ENCODE results near the gene TMEM147.

Gene TMEM147

DNA sequence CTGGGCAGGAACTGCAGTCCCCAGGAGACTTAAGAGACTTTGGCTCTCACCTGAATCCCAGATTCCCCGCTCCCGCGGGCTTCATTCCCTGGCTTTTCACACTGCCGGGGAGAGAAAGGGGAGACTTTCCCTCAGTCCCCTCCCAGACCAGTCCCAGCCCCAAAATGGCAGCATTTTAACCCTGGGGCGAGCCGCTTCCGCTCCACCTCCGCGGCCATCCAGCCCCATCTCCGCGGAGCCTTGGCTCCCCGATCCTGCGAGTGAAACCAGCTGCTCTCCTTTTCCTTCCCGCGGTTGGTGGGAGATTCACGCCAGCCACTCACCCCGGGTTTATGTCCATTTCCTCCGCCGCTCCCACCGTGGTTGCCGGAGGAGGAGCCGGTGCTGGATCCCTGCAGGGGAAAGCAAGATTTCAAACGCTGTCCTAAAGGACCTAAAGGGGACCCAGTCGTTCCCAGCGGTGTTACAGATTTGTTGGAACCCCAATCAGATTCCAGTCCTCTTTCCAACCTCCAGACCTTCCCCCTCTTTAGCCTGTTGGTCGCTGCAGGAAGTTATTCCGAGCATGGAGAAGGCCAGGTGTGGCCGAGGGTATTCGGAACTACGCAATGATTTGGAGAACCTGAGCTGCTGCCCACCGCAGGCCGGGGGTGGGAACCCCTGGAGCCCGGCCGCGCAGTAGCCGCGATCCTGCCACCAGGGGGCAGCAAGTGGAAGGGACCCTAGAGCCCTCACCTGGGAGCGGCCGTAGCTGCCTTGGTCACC, 35.4 kb upstream of the TMEM147 start:
- Histone ChIP-seq H3K27me3 (replicated peaks; ENCODE audit: control insufficient read depth, insufficient read depth, low read length) (no peaks in the 10 kb centered on the region; the same call in 1 of the 2 replicates), H3K4me3 (replicated peaks; ENCODE audit: low read depth, low read length) (peak overlapping the region; percentile 59), H3K36me3 (ENCODE audit: control insufficient read depth, insufficient read depth, low read length) (no peaks in the 10 kb centered on the region)
- peak; percentile 81 for DNase-seq (ENCODE audit: extremely low read depth, insufficient read length)
- TF ChIP-seq, protein P1, sequence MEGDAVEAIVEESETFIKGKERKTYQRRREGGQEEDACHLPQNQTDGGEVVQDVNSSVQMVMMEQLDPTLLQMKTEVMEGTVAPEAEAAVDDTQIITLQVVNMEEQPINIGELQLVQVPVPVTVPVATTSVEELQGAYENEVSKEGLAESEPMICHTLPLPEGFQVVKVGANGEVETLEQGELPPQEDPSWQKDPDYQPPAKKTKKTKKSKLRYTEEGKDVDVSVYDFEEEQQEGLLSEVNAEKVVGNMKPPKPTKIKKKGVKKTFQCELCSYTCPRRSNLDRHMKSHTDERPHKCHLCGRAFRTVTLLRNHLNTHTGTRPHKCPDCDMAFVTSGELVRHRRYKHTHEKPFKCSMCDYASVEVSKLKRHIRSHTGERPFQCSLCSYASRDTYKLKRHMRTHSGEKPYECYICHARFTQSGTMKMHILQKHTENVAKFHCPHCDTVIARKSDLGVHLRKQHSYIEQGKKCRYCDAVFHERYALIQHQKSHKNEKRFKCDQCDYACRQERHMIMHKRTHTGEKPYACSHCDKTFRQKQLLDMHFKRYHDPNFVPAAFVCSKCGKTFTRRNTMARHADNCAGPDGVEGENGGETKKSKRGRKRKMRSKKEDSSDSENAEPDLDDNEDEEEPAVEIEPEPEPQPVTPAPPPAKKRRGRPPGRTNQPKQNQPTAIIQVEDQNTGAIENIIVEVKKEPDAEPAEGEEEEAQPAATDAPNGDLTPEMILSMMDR (IDR thresholded peaks at IDR 0.05; ENCODE audit: insufficient read depth, low read length, poor library complexity, severe bottlenecking): peak; percentile 96

DNA sequence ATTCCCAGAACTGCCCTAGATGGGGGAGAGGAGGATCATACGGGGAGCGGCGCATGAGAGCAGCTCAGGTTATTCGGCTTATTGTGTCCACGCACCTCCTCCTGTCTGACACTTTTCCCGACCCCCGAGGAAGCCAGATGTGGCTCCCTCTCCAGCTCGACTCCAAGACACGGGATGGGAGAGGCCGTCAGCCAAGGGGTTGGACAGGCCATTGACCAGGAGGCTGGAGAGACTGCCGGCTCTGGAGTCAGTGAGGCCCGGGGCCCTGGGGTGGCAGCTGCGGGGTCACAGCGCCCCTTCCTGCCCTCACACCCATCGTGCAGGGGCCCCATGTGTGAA, 34.8 kb upstream of the TMEM147 start:
- TF ChIP-seq, protein P1 (IDR thresholded peaks at IDR 0.05; ENCODE audit: insufficient read depth, low read length, poor library complexity, severe bottlenecking): no peak
- no peak for DNase-seq (ENCODE audit: extremely low read depth, insufficient read length)
- no peaks in the 10 kb centered on the region; the same call in 1 of the 2 replicates for H3K27me3 ChIP-seq (replicated peaks; ENCODE audit: control insufficient read depth, insufficient read depth, low read length)

DNA sequence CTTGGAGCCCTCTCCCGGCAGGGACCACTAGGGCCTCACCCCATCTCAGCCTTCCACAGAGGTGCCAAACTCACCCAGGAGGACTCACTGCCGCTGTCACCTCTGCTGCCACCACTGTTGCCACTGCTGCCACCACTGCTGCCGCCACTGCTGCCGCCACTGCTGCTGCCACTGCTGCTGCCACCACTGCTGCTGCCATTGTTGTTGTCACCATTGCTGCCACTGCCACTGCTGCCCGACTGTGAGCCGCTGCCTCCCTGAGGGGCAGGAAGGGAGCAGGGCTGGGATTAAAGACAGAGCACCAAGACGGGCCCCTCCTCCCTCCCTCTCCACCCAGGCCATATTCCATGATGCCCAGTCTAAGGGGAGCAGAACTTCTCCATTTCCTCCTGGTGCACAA, 34.1 kb upstream of the TMEM147 start:
- H3K27me3 ChIP-seq (replicated peaks; ENCODE audit: control insufficient read depth, insufficient read depth, low read length): no peaks in the 10 kb centered on the region; the same call in 1 of the 2 replicates
- no peaks in the 10 kb centered on the region for H3K36me3 ChIP-seq (ENCODE audit: control insufficient read depth, insufficient read depth, low read length)
- TF ChIP-seq, protein P1 (IDR thresholded peaks at IDR 0.05; ENCODE audit: insufficient read depth, low read length, poor library complexity, severe bottlenecking): no peak
- DNase-seq (ENCODE audit: extremely low read depth, insufficient read length): no peak
- H3K4me3 ChIP-seq (replicated peaks; ENCODE audit: low read depth, low read length): no peak overlapping the region

More for the DNA sequence above, 34.8 kb upstream of the TMEM147 start:
- Histone ChIP-seq H3K4me3 (replicated peaks; ENCODE audit: low read depth, low read length) (no peak overlapping the region), H3K36me3 (ENCODE audit: control insufficient read depth, insufficient read depth, low read length) (no peaks in the 10 kb centered on the region)

DNA sequence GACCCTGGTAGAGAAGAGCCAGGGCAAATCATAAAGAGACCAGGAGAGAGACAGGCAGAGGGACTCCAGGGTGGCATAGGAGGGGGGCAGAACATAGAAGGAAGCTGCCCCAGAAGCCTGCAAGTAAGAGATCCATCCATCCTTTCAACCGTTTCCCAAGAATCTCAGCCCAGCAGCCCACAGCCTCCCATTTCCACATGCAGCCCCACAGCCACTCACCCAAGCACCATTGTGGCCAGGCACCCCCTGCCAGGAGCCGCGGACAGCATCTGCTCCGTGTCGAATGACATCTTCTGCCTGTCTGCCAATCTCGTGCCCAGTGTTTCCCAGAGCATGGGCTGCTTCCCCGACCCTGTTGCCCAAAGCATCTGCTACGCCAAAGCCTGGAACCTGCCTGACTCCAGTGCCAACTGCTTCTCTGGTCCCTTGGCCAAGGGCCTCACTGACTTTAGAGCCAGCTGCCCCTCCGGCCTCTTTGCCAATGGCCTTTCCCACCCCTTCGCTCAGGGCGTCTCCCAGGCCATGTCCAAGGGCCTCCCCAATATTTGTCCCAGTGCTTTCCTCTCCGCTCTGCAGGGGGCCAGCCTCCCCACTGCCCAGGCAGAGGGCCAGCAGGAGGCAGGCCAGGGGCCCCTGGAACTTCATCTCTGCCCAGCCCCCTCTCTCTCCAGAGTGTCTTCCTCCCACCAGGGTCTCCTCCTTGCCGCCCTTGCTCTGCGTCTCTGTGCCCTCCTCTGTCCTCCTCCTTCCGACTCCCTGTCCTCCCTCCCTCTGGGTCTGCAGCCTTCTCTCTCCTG, 32.4 kb upstream of the TMEM147 start:
- Histone ChIP-seq H3K27me3 (replicated peaks; ENCODE audit: control insufficient read depth, insufficient read depth, low read length) (no peaks in the 10 kb centered on the region; the same call in 1 of the 2 replicates), H3K4me3 (replicated peaks; ENCODE audit: low read depth, low read length) (no peak overlapping the region), H3K36me3 (ENCODE audit: control insufficient read depth, insufficient read depth, low read length) (no peaks in the 10 kb centered on the region)
- TF ChIP-seq, protein P1 (IDR thresholded peaks at IDR 0.05; ENCODE audit: insufficient read depth, low read length, poor library complexity, severe bottlenecking): no peak
- no peak for DNase-seq (ENCODE audit: extremely low read depth, insufficient read length)

DNA sequence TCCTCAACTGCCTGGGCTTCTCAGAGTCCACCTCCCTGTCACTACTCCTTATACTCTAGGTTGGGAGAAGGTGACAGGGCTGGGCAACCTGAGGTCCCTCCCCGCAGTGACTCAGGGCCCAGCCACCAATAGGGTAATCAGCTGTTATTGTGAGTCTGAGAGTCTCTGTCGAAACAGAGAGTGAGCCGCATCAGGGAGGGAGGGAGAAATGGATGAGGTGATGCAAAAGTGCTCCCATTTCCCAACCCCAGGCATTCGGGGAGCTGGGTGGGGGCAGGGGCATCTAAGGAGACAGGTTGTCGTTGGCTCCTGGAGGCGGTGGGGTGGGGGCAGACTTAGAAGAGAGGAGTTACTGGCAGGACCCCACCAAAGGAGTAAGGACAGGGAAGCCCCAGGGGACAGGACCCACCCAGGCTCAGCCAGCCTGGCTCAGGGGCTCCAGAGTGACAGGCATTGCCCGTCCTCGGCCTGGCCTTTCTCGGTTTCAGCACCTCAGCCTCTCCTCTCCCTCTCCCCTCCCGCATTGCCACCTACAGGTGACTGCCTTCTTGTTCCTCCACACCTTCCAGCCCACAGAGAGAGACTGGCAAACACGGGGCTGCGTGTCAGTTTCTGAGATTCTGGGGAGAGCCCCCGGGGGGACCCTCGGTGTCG, 31.7 kb upstream of the TMEM147 start, which contains the start of gene DMKN:
Gene DMKN (minus strand): TSS at position 22 of the 654 bp plus-strand sequence. CDS start 174 bp downstream, outside the sequence.
- no peak for DNase-seq (ENCODE audit: extremely low read depth, insufficient read length)
- Histone ChIP-seq H3K27me3 (replicated peaks; ENCODE audit: control insufficient read depth, insufficient read depth, low read length) (no peaks in the 10 kb centered on the region; the same call in 1 of the 2 replicates), H3K4me3 (replicated peaks; ENCODE audit: low read depth, low read length) (no peak within 1 kb of the TSS), H3K36me3 (ENCODE audit: control insufficient read depth, insufficient read depth, low read length) (no peaks in the 10 kb centered on the region)
- TF ChIP-seq, protein P1 (IDR thresholded peaks at IDR 0.05; ENCODE audit: insufficient read depth, low read length, poor library complexity, severe bottlenecking): no peak
